GM23248 (cell line): ENCODE results near the gene GCM1.

Experiments
- EZH2 ChIP-seq: fragments of 200-600 bp; sonication (generic); IDR thresholded peaks from 2 replicates; pipeline ENCODE4 v1.6.1; 2018; ENCODE audit warnings: antibody characterized with exemption, mild to moderate bottlenecking; ENCODE audit not compliant: insufficient read depth, poor library complexity, severe bottlenecking
- EZH2phosphoT487 ChIP-seq: fragments of 200-600 bp; sonication (generic); IDR thresholded peaks from 2 replicates; pipeline ENCODE4 v1.6.1; 2018; ENCODE audit warnings: antibody characterized with exemption, moderate library complexity, mild to moderate bottlenecking, low read depth; ENCODE audit not compliant: insufficient read depth

DNA sequence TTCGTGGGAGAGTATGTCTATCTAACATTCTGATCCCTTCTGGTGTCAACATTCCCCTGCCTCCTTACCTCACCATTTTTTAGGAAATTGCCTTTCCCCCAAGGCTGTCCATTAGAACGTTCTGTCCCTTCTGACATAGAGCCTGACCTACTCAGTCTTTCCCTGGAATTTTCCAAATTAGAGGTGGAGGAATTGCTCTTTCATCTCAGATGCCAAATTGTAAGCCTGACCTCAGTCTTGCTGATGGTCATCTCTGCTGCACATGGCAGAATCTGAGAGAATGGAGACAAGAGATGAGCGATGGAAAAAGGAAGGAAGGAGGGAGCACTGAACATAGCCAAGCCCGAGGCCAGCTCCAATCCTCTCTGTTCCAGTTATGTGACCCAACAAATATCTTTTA lies 5.4 kb upstream of the GCM1 start:
- TF ChIP-seq EZH2 (no peak), EZH2phosphoT487 (no peak)
